Measurements from ENCODE around the gene DAAM1.
A peak's percentile ranks its signal among the peaks of the same experiment; 100 is the strongest.

The DAAM1 gene

GRCh38 chr14:59272633-59273032 lies 84.2 kb downstream of the DAAM1 start:
- Histone ChIP-seq H4K20me1 (ENCODE audit: insufficient read depth, low read length, poor library complexity, severe bottlenecking) (no peaks in the 10 kb centered on the region), H3K36me3 (ENCODE audit: insufficient read depth, low read length) (no peaks in the 10 kb centered on the region; the same call in 1 of the 2 replicates), H3K79me2 (ENCODE audit: insufficient read depth, low read length) (no peaks in the 10 kb centered on the region), H3K9me2 (replicated peaks; ENCODE audit: low read depth, low read length) (no peaks in the 10 kb centered on the region), H3K4me3 (ENCODE audit: low read length, poor library complexity, severe bottlenecking) (no peak overlapping the region), H3F3A (ENCODE audit: low read depth) (no peaks in the 10 kb centered on the region; the same call in 1 of the 2 replicates), H3K4me2 (ENCODE audit: low read depth, low read length, poor library complexity, severe bottlenecking) (no peak overlapping the region), H3K27me3 (ENCODE audit: insufficient read depth, low read length, poor library complexity, severe bottlenecking) (no peaks in the 10 kb centered on the region), H3K9ac (ENCODE audit: low read depth, low read length, poor library complexity, severe bottlenecking) (no peak overlapping the region), H2AFZ (ENCODE audit: low read length) (no peak overlapping the region), H3K9me3 (ENCODE audit: insufficient read depth, low read depth, low read length) (no peaks in the 10 kb centered on the region), H3K4me1 (ENCODE audit: insufficient read depth, low read length, poor library complexity, severe bottlenecking) (peaks cover 18% of the 10 kb centered on the region)
- TF ChIP-seq CTCF (conservative IDR thresholded peaks at IDR 0.05; ENCODE audit: low read length): no peak
- no peak for TF ChIP-seq EZH2phosphoT487 (IDR thresholded peaks at IDR 0.05; ENCODE audit: borderline replicate concordance)

- Histone ChIP-seq H3K9ac (ENCODE audit: low read depth, low read length, poor library complexity, severe bottlenecking) (no peak overlapping the region), H3K4me1 (ENCODE audit: insufficient read depth, low read length, poor library complexity, severe bottlenecking) (peaks cover 18% of the 10 kb centered on the region), H3F3A (ENCODE audit: low read depth) (no peaks in the 10 kb centered on the region; the same call in 1 of the 2 replicates), H3K27me3 (ENCODE audit: insufficient read depth, low read length, poor library complexity, severe bottlenecking) (no peaks in the 10 kb centered on the region), H2AFZ (ENCODE audit: low read length) (no peak overlapping the region), H3K79me2 (ENCODE audit: insufficient read depth, low read length) (no peaks in the 10 kb centered on the region), H4K20me1 (ENCODE audit: insufficient read depth, low read length, poor library complexity, severe bottlenecking) (no peaks in the 10 kb centered on the region), H3K4me3 (ENCODE audit: low read length, poor library complexity, severe bottlenecking) (no peak overlapping the region), H3K9me2 (replicated peaks; ENCODE audit: low read depth, low read length) (no peaks in the 10 kb centered on the region), H3K4me2 (ENCODE audit: low read depth, low read length, poor library complexity, severe bottlenecking) (no peak overlapping the region), H3K9me3 (ENCODE audit: insufficient read depth, low read depth, low read length) (no peaks in the 10 kb centered on the region), H3K36me3 (ENCODE audit: insufficient read depth, low read length) (no peaks in the 10 kb centered on the region; the same call in 1 of the 2 replicates)
- TF ChIP-seq CTCF (conservative IDR thresholded peaks at IDR 0.05; ENCODE audit: low read length): no peak
- TF ChIP-seq EZH2phosphoT487 (IDR thresholded peaks at IDR 0.05; ENCODE audit: borderline replicate concordance): no peak
Observed at GRCh38 chr14:59273737-59274136, 85.3 kb downstream of the DAAM1 start.

- Histone ChIP-seq H3K4me1 (ENCODE audit: insufficient read depth, low read length, poor library complexity, severe bottlenecking) (peaks cover 18% of the 10 kb centered on the region), H2AFZ (ENCODE audit: low read length) (no peak overlapping the region), H3K4me3 (ENCODE audit: low read length, poor library complexity, severe bottlenecking) (no peak overlapping the region), H3K79me2 (ENCODE audit: insufficient read depth, low read length) (no peaks in the 10 kb centered on the region), H3K9ac (ENCODE audit: low read depth, low read length, poor library complexity, severe bottlenecking) (no peak overlapping the region), H3K36me3 (ENCODE audit: insufficient read depth, low read length) (no peaks in the 10 kb centered on the region), H4K20me1 (ENCODE audit: insufficient read depth, low read length, poor library complexity, severe bottlenecking) (no peaks in the 10 kb centered on the region), H3F3A (ENCODE audit: low read depth) (no peaks in the 10 kb centered on the region; the same call in 1 of the 2 replicates), H3K4me2 (ENCODE audit: low read depth, low read length, poor library complexity, severe bottlenecking) (peak overlapping the region; percentile 32), H3K9me2 (replicated peaks; ENCODE audit: low read depth, low read length) (no peaks in the 10 kb centered on the region), H3K27me3 (ENCODE audit: insufficient read depth, low read length, poor library complexity, severe bottlenecking) (no peaks in the 10 kb centered on the region), H3K9me3 (ENCODE audit: insufficient read depth, low read depth, low read length) (no peaks in the 10 kb centered on the region)
- no peak for TF ChIP-seq CTCF (conservative IDR thresholded peaks at IDR 0.05; ENCODE audit: low read length)
- no peak for TF ChIP-seq EZH2phosphoT487 (IDR thresholded peaks at IDR 0.05; ENCODE audit: borderline replicate concordance)
Observed at GRCh38 chr14:59274991-59275391, 86.5 kb downstream of the DAAM1 start.
